H9 (cell line): Measurements from ENCODE around the gene ZNF674. TPM values are rescaled to one million over a fixed set of nuclear protein-coding genes. Genes with fewer than 3 reads are reported as not detected.

Experiments
- DNase-seq: peaks from one replicate; pipeline ENCODE4 v3.0.0-alpha.2; 2017
- H2AFZ ChIP-seq: one replicate; pipeline ENCODE4 v1.6.1; 2013; ENCODE audit warnings: mild to moderate bottlenecking, low read length, control low read depth, moderate library complexity
- H2AK5ac ChIP-seq: 2 replicates; pipeline ENCODE4 v1.6.1; 2013; ENCODE audit warnings: low read length, control low read depth, mixed read lengths; ENCODE audit not compliant: insufficient read length
- H2BK120ac ChIP-seq: one replicate; pipeline ENCODE4 v1.6.1; 2013; ENCODE audit warnings: low read depth, mild to moderate bottlenecking, low read length, control low read depth, inconsistent platforms; ENCODE audit not compliant: poor library complexity, severe bottlenecking
- H2BK12ac ChIP-seq: 2 replicates; pipeline ENCODE4 v1.6.1; 2013; ENCODE audit warnings: low read length, control low read depth, mixed read lengths, low read depth; ENCODE audit not compliant: insufficient read length
- H2BK15ac ChIP-seq: 2 replicates; pipeline ENCODE4 v1.6.1; 2013; ENCODE audit warnings: low read depth, low read length, control low read depth
- H2BK20ac ChIP-seq: one replicate; pipeline ENCODE4 v1.6.1; 2013; ENCODE audit warnings: low read depth, mild to moderate bottlenecking, low read length, control low read depth, inconsistent platforms; ENCODE audit not compliant: poor library complexity, severe bottlenecking
- H2BK5ac ChIP-seq: 2 replicates; pipeline ENCODE4 v1.6.1; 2013; ENCODE audit warnings: low read length, control low read depth, mixed read lengths; ENCODE audit not compliant: insufficient read length
- H3K14ac ChIP-seq: 2 replicates; pipeline ENCODE4 v1.6.1; 2013; ENCODE audit warnings: low read length, control low read depth; ENCODE audit not compliant: insufficient read depth
- H3K18ac ChIP-seq: 2 replicates; pipeline ENCODE4 v1.6.1; 2013; ENCODE audit warnings: low read depth, mild to moderate bottlenecking, mixed read lengths, low read length, control low read depth; ENCODE audit not compliant: insufficient read length
- H3K23ac ChIP-seq: 2 replicates; pipeline ENCODE4 v1.6.1; 2013; ENCODE audit warnings: low read length, control low read depth, mixed read lengths, low read depth; ENCODE audit not compliant: insufficient read length
- H3K23me2 ChIP-seq: 2 replicates; pipeline ENCODE4 v1.6.1; 2013; ENCODE audit warnings: low read depth, mild to moderate bottlenecking, mixed read lengths, low read length, control low read depth; ENCODE audit not compliant: insufficient read length, poor library complexity, severe bottlenecking
- H3K27ac ChIP-seq: 2 replicates; pipeline ENCODE4 v1.5.1; 2013; ENCODE audit warnings: low read length, control low read depth, mixed read lengths, low read depth; ENCODE audit not compliant: insufficient read length
- H3K27me3 ChIP-seq: 2 replicates; pipeline ENCODE4 v1.6.1; 2013; ENCODE audit warnings: low read length, control low read depth, inconsistent platforms; ENCODE audit not compliant: insufficient read depth
- H3K4ac ChIP-seq: 2 replicates; pipeline ENCODE4 v1.6.1; 2013; ENCODE audit warnings: low read depth, mild to moderate bottlenecking, control low read depth, inconsistent platforms, low read length, moderate library complexity
- H3K4me1 ChIP-seq: 2 replicates; pipeline ENCODE4 v1.6.1; 2013; ENCODE audit warnings: low read length, control low read depth, inconsistent platforms; ENCODE audit not compliant: insufficient read depth
- H3K4me2 ChIP-seq: 2 replicates; pipeline ENCODE4 v1.6.1; 2013; ENCODE audit warnings: low read length, control low read depth, mixed read lengths; ENCODE audit not compliant: insufficient read length, insufficient read depth
- H3K56ac ChIP-seq: 2 replicates; pipeline ENCODE4 v1.6.1; 2013; ENCODE audit warnings: low read depth, mild to moderate bottlenecking, mixed read lengths, low read length, control low read depth; ENCODE audit not compliant: insufficient read length
- H3K79me1 ChIP-seq: 2 replicates; pipeline ENCODE4 v1.6.1; 2013; ENCODE audit warnings: low read depth, mild to moderate bottlenecking, moderate library complexity, low read length, control low read depth, inconsistent platforms; ENCODE audit not compliant: insufficient read depth, poor library complexity, severe bottlenecking
- H3K79me2 ChIP-seq: 2 replicates; pipeline ENCODE4 v1.6.1; 2013; ENCODE audit warnings: low read length, control low read depth, inconsistent platforms; ENCODE audit not compliant: insufficient read depth
- H3K9ac ChIP-seq: 2 replicates; pipeline ENCODE4 v1.6.1; 2013; ENCODE audit warnings: low read length, control low read depth, mixed read lengths; ENCODE audit not compliant: insufficient read length; ENCODE audit errors: extremely low read depth
- H3K9me3 ChIP-seq: one replicate; pipeline ENCODE4 v1.6.1; 2013; ENCODE audit warnings: low read depth, low read length, inconsistent platforms; ENCODE audit not compliant: control insufficient read depth
- H3T11ph ChIP-seq: one replicate; pipeline ENCODE4 v1.6.1; 2013; ENCODE audit warnings: mild to moderate bottlenecking, low read length, control low read depth, inconsistent platforms
- H4K20me1 ChIP-seq: one replicate; pipeline ENCODE4 v1.6.1; 2013; ENCODE audit not compliant: control insufficient read depth, insufficient read length, insufficient read depth
- H4K5ac ChIP-seq: 2 replicates; pipeline ENCODE4 v1.6.1; 2013; ENCODE audit warnings: low read depth, mild to moderate bottlenecking, mixed read lengths, low read length, control low read depth; ENCODE audit not compliant: insufficient read length
- H4K8ac ChIP-seq: replicated peaks from 2 replicates; pipeline ENCODE4 v1.6.1; 2013; ENCODE audit warnings: low read length, control low read depth, mixed read lengths, low read depth; ENCODE audit not compliant: insufficient read length
- H4K91ac ChIP-seq: 2 replicates; pipeline ENCODE4 v1.6.1; 2013; ENCODE audit warnings: low read depth, mild to moderate bottlenecking, moderate library complexity, mixed read lengths, low read length, control low read depth; ENCODE audit not compliant: insufficient read length
- H3K27ac Mint-ChIP-seq, 3 experiments: 2 replicates in 2 of 3; 3 replicates in 1 of 3; pipeline ENCODE4 v1.8.0; 2020 to 2021; ENCODE audit warnings: mixed read lengths in 3 of 3, mild to moderate bottlenecking in 1 of 3, moderate library complexity in 1 of 3
- H3K27me3 Mint-ChIP-seq: 2 replicates; pipeline ENCODE4 v1.8.0; 2021; ENCODE audit warnings: low read depth, mild to moderate bottlenecking, moderate library complexity, mixed read lengths
- H3K36me3 Mint-ChIP-seq, 3 experiments: 2 replicates in 2 of 3; 3 replicates in 1 of 3; pipeline ENCODE4 v1.8.0; 2020 to 2021; ENCODE audit warnings: low read depth in 3 of 3, mixed read lengths in 3 of 3; ENCODE audit not compliant: insufficient read depth in 1 of 3
- H3K4me1 Mint-ChIP-seq, 2 experiments: 2 replicates each; pipeline ENCODE4 v1.8.0; 2020; ENCODE audit warnings: mixed read lengths in 2 of 2
- H3K4me3 Mint-ChIP-seq, 2 experiments: 2 replicates in 1 of 2; 3 replicates in 1 of 2; pipeline ENCODE4 v1.8.0; 2020 to 2021; ENCODE audit warnings: mild to moderate bottlenecking in 2 of 2, mixed read lengths in 2 of 2, moderate library complexity in 1 of 2
- H3K9me3 Mint-ChIP-seq, 2 experiments: 2 replicates in 1 of 2; 3 replicates in 1 of 2; pipeline ENCODE4 v1.8.0; 2020; ENCODE audit warnings: mild to moderate bottlenecking in 2 of 2, mixed read lengths in 2 of 2, moderate library complexity in 1 of 2
- WGBS: extraction: QIAGEN DNeasy Blood & Tissue Kit; methylation state at CpG from one replicate; pipeline ENCODE4 v1.1.7; 2013; ENCODE audit warnings: missing lambda C conversion rate, low lambda C conversion rate, mixed read lengths; ENCODE audit not compliant: insufficient read length; ENCODE audit errors: extremely low coverage; 5-methylcytosine and 5-hydroxymethylcytosine counted together
- total RNA-seq: library from RNA; stranded (reverse); gene quantifications from 2 replicates; pipeline ENCODE4 v1.2.1, GENCODE V29; 2021
- TF ChIP-seq, protein P1 (sequence below): fragments of 200-600 bp; sonication (generic); conservative IDR thresholded peaks from 3 replicates; pipeline ENCODE4 v1.8.0; 2021; ENCODE audit warnings: antibody characterized with exemption, mild to moderate bottlenecking

The ZNF674 gene
- total RNA-seq, 1 experiment from 2014 or later = 10.1 TPM

DNA sequence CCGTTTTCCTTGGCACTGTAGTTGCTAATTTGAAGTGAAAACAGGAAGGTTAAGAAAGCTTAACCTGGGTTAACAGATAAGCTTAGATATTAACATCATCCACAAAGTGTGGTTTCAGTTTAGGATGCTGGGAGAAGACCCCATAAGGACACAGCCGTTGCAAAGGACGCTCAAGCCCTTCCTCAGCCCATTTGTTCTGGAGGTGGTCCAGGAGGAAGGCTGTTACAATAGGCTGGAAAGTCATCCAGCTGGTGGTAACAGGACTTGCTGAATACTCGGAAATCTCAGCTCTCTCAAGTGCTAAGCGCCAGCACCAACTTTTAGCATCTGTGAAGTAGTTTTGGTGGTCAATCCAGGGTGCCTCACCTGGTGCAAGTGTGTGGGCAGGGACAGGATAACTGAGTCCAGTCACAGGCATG is 42.5 kb upstream of the ZNF674 start:
- Histone ChIP-seq H3K79me1 (peaks cover 2% of the 10 kb centered on the region), H2BK12ac (no peak overlapping the region), H2BK15ac (no peak overlapping the region), H3K23me2 (no peaks in the 10 kb centered on the region), H4K91ac (no peak overlapping the region), H4K5ac (no peak overlapping the region), H3K27ac (no peak overlapping the region), H3K9me3 (peaks cover 13% of the 10 kb centered on the region), H2AFZ (no peak overlapping the region), H3K56ac (no peak overlapping the region), H3K14ac (no peak overlapping the region; the same call in 1 of the 2 replicates), H3K4me2 (peak overlapping the region; percentile 54), H3K4ac (no peak overlapping the region), H3K27me3 (no peaks in the 10 kb centered on the region; the same call in 1 of the 2 replicates), H3T11ph (no peak overlapping the region), H3K9ac (no peak overlapping the region), H2AK5ac (no peak overlapping the region), H3K18ac (no peak overlapping the region), H2BK20ac (no peak overlapping the region), H4K20me1 (no peaks in the 10 kb centered on the region), H3K79me2 (peaks cover 6% of the 10 kb centered on the region; the same call in 1 of the 2 replicates), H2BK5ac (no peak overlapping the region), H2BK120ac (no peak overlapping the region), H3K23ac (no peak overlapping the region), H3K4me1 (no peaks in the 10 kb centered on the region; the same call in 1 of the 2 replicates), H4K8ac (no peak overlapping the region)
- Mint-ChIP-seq H3K27me3 (no peaks in the 10 kb centered on the region; the same call in 1 of the 2 replicates), H3K27ac (0 out of 7 replicates have a peak overlapping the region, but pooled peaks of 1 of the 3 experiments have one; percentile 12), H3K4me1 (peaks cover 36 to 38% of the 10 kb centered on the region in 2 experiments), H3K4me3 (peak overlapping the region; percentile 38 to 60; a peak in 4 of 5 replicates), H3K36me3 (peaks cover 3 to 13% (median 12%) of the 10 kb centered on the region in 3 experiments; a peak in 6 of 7 replicates), H3K9me3 (peaks cover 56 to 58% of the 10 kb centered on the region in 2 experiments)
- no peak for DNase-seq
- TF ChIP-seq, protein P1, sequence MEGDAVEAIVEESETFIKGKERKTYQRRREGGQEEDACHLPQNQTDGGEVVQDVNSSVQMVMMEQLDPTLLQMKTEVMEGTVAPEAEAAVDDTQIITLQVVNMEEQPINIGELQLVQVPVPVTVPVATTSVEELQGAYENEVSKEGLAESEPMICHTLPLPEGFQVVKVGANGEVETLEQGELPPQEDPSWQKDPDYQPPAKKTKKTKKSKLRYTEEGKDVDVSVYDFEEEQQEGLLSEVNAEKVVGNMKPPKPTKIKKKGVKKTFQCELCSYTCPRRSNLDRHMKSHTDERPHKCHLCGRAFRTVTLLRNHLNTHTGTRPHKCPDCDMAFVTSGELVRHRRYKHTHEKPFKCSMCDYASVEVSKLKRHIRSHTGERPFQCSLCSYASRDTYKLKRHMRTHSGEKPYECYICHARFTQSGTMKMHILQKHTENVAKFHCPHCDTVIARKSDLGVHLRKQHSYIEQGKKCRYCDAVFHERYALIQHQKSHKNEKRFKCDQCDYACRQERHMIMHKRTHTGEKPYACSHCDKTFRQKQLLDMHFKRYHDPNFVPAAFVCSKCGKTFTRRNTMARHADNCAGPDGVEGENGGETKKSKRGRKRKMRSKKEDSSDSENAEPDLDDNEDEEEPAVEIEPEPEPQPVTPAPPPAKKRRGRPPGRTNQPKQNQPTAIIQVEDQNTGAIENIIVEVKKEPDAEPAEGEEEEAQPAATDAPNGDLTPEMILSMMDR = no peak
- no CpG with 5 or more reads among the region's 5 CpGs for WGBS
